NB4 (cell line): ENCODE results near the gene MBD6.
"Not testable (repeated sequence)": the region's sequence is repeated elsewhere in the genome, so short reads cannot be mapped to it uniquely, and the experiment has no call there.

ENCODE experiments used
- DNase-seq: peaks from one replicate; pipeline ENCODE4 v3.0.0; 2010; ENCODE audit warnings: low read depth
- H3K4me3 ChIP-seq: one replicate; pipeline ENCODE4 v1.5.1; 2011; ENCODE audit warnings: mild to moderate bottlenecking, low read depth, low read length, moderate library complexity
- MYC ChIP-seq: IDR thresholded peaks from 2 replicates; pipeline ENCODE4 v1.6.1; 2011; ENCODE audit warnings: low read depth, low read length
- POLR2A ChIP-seq: IDR thresholded peaks from 2 replicates; pipeline ENCODE4 v1.6.1; 2011; ENCODE audit warnings: mild to moderate bottlenecking; ENCODE audit not compliant: insufficient read length; ENCODE audit errors: extremely low read depth
- TF ChIP-seq, protein P1 (sequence below): IDR thresholded peaks from 2 replicates; pipeline ENCODE4 v1.6.1; 2011; ENCODE audit warnings: low read depth, low read length
- TF ChIP-seq, protein P2 (sequence below): IDR thresholded peaks from one replicate; pipeline ENCODE4 v1.5.1; 2012; ENCODE audit warnings: low read depth, low read length

Gene MBD6

DNA sequence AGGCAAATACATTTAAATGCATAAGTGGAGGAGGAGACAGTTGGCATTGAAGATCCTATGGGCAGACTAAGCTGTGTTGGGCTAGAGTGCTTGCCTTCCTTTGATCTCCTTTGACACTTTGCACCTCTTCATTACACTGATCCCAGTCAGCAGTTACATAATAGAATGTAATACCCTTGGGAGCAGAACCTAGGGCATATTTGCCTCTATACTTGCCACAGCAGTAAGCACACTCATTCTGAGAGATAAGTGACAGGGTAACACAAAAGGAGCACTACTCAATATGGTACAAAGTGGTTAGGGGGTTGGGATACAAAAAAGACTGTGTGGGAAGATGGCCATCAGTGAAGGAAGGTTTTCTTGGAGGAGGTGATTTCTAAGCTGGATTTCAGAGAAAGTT lies 25.8 kb upstream of the MBD6 start:
- H3K4me3 ChIP-seq, result no peak overlapping the region
- TF ChIP-seq POLR2A, result no peak
- TF ChIP-seq, protein P1, sequence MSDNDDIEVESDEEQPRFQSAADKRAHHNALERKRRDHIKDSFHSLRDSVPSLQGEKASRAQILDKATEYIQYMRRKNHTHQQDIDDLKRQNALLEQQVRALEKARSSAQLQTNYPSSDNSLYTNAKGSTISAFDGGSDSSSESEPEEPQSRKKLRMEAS, result no peak
- TF ChIP-seq MYC, result no peak
- TF ChIP-seq, protein P2, sequence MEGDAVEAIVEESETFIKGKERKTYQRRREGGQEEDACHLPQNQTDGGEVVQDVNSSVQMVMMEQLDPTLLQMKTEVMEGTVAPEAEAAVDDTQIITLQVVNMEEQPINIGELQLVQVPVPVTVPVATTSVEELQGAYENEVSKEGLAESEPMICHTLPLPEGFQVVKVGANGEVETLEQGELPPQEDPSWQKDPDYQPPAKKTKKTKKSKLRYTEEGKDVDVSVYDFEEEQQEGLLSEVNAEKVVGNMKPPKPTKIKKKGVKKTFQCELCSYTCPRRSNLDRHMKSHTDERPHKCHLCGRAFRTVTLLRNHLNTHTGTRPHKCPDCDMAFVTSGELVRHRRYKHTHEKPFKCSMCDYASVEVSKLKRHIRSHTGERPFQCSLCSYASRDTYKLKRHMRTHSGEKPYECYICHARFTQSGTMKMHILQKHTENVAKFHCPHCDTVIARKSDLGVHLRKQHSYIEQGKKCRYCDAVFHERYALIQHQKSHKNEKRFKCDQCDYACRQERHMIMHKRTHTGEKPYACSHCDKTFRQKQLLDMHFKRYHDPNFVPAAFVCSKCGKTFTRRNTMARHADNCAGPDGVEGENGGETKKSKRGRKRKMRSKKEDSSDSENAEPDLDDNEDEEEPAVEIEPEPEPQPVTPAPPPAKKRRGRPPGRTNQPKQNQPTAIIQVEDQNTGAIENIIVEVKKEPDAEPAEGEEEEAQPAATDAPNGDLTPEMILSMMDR, result no peak
- peak; percentile 28 for DNase-seq

DNA sequence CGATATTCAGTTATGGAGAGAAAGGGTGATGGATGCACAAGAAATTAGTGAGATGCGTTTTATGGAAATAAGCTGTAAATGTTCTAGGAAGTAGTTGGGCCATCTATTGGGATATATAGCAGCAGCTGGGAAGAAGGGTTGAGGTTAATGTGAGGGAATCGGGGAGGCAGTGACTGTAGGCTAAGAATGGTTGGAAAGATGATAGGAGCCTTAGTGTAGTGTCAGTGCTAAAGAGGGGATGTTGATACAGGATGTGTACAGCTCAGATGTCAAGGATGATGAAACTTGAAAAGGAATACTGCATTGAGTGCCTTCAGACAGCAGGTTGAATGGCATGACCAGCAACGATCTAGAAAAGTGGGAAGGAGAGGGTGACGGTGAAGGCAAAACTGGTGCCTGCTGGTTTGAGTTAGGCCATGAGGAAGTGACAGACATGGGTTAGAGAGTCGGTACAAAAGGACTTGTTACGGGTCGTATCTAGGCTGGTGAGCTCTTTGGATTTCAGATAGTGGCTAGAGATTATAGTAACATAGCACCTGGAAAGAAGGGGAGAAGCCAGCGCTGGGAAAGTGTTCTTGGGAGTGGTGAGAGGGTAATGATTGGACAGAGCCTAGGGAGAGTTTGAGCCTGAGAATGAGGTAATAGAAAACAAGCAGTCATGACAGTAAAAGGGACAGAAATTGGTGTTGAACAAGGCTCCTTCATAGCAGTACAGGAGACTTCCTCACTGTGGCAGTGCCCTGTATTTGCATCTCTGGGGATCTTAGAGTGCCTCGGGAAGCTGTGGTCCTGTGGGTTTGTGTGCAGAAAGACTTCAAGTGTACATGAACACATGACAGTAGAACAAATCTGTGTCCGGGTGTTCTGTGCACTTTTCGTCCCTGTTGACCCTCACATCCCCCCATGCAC lies 25.1 kb upstream of the MBD6 start:
- no peak overlapping the region for H3K4me3 ChIP-seq
- TF ChIP-seq, protein P2, result no peak
- DNase-seq, result no peak

DNA sequence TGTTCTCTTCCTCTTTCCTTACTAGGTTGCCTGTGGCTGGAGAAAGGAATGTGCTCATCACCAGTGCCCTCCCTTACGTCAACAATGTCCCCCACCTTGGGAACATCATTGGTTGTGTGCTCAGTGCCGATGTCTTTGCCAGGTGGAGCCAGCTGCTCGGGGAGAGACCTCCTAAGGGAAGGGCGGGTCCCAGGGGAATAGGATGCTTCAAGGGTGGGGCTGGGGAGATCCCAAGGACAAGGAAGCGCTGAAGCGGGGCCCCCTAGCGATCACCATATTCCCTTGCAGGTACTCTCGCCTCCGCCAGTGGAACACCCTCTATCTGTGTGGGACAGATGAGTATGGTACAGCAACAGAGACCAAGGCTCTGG lies 24.5 kb upstream of the MBD6 start:
- TF ChIP-seq, protein P1, result no peak
- TF ChIP-seq POLR2A (no peak), MYC (no peak)
- TF ChIP-seq, protein P2, result no peak
- H3K4me3 ChIP-seq, result no peak overlapping the region
- no peak for DNase-seq

DNA sequence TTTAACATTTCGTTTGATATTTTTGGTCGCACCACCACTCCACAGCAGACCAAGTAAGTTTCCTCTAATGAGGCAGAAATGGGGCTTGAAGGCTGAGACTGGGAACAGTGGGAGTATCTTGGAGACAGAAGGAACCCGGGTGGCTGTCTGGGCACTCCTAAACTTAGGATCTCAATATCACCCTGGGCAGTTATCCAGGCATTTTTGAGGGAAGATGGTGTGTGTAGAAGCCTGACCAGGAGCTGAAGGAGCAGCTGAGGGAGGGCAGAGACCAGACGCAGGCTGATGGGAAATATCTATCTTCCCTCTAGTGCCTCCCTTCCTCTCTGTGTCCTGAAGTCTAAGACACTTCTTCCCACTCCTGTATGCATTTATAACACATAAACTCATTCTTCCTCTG lies 24.1 kb upstream of the MBD6 start:
- no peak overlapping the region for H3K4me3 ChIP-seq
- DNase-seq, result no peak
- TF ChIP-seq MYC, result no peak
- TF ChIP-seq, protein P1, result no peak
- no peak for TF ChIP-seq POLR2A
- TF ChIP-seq, protein P2, result no peak

DNA sequence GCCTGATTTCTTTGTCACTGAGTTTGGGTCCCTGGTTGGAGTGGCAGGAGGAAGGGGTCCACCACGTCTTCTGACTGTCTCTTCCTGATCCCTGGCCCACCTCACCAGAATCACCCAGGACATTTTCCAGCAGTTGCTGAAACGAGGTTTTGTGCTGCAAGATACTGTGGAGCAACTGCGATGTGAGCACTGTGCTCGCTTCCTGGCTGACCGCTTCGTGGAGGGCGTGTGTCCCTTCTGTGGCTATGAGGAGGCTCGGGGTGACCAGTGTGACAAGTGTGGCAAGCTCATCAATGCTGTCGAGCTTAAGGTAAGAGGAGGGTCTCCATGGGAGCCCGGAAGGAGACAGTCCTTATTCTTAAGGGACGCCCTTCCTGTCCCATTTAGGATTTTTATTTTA lies 22.4 kb upstream of the MBD6 start:
- no peak for TF ChIP-seq MYC
- TF ChIP-seq, protein P2, result no peak
- TF ChIP-seq, protein P1, result no peak
- TF ChIP-seq POLR2A, result no peak
- DNase-seq, result no peak
- H3K4me3 ChIP-seq, result no peak overlapping the region

DNA sequence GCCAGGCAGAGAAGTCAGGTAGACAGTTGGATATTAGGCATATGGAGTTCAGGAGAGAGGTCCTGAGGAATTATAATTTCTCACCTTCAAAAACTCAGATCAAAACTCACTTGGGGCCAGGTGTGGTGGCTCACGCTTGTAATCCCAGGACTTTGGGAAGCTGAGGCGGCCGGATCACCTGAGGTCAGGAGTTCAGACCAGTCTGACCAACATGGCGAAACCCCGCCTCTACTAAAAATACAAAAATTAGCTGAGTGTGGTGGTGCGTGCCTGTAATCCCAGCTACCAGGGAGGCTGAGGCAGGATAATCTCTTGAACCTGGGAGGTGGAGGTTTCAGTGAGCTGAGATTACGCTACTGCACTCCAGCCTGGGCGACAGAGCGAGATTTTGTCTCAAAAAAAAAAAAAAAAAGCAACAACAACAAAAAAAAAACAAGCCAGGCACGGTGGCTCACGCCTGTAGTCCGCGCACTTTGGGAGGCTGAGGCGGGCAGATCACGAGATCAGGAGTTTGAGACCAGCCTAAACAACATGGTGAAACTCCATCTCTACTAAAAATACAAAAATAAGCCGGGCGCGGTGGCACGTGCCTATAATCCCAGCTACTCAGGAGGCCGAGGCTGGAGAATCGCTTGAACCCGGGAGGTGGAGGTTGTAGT lies 20.2 kb upstream of the MBD6 start:
- DNase-seq, H3K4me3 ChIP-seq: not testable (repeated sequence)

DNA sequence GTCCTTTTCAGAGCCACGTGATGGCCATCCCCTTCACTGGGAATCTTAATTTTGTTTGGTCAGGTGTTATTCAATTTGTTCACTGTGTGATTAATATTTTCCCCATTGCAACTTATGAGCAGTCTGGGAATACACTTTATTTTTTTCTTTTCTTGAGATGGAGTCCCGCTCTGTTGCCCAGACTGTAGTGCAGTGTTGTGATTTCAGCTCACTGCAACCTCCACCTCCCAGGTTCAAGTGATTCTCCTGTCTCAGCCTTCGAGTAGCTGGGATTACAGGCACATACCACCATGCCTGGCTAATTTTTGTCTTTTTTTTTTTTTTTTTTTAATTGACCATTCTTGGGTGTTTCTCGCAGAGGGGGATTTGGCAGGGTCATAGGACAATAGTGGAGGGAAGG lies 16.1 kb upstream of the MBD6 start:
- not testable (repeated sequence) for DNase-seq

DNA sequence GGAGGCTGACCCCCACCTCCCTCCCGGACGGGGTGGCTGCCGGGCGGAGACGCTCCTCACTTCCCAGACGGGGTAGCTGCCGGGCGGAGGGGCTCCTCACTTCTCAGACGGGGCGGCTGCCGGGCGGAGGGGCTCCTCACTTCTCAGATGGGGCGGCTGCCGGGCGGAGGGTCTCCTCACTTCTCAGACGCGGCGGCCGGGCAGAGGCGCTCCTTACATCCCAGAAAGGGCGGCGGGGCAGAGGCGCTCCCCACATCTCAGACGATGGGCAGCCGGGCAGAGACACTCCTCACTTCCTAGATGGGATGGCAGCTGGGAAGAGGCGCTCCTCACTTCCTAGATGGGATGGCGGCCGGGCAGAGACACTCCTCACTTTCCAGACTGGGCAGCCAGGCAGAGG lies 14.8 kb upstream of the MBD6 start:
- not testable (repeated sequence) for DNase-seq, H3K4me3 ChIP-seq

More for the DNA sequence above, 16.1 kb upstream of the MBD6 start:
- H3K4me3 ChIP-seq, result not testable (repeated sequence)
